Activated CD4-positive, alpha-beta T cell treated with anti-CD3 and anti-CD28 coated beads for 48 hours (primary cell): ENCODE results near the gene IGSF21.

Experiments used
- DNase-seq: peaks from one replicate; pipeline ENCODE4 v3.0.0-alpha.2; 2020

The IGSF21 gene

DNA sequence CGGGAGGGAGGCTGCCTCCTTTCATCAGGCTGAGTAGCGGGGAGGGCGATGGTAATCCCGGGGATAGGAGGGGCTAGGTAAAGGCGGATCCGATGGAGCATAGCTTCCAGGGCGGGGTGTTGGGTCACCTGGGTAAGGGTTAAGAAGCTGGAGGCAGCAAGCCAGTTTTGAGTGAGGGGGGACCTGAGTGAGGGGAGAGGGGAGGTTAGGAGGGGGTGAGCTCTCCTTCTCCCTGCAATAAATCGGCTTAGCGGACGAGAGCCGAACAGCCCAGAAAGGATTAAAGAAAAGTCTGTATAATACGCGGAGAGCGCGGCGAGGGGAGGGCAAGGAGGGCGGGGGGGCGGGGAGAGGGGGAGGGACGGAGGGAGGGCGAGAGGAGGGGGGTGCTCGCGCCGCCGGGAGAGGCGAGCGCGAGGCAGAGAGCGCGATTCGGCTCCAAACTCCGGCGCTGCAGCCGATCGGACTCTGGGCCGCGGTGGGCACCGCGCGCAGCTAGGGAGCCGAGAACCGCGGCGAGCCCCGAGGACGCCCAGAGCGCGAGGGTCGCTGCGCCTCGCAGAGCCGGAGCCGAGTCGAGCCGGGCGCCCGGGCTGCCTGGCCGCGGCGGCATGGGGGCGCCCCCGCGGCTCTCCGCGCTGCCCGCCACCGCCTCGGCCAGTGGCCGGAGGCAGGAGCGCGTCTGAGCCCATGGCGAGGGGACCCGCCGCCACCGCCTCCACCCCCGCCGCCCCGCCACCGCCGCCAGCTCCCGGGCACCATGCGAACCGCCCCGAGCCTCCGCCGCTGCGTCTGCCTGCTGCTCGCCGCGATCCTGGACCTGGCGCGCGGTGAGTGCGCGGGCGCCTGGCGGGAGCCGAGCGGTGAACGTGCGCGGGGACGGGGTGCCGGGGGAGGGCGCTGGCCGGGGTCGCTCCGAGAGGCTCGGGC, at the start of gene IGSF21:
Gene IGSF21, plus strand, starts transcription at position 430 of the 930 bp plus-strand sequence. Its CDS starts 331 bp downstream, at position 761.
- DNase-seq = no peak

DNA sequence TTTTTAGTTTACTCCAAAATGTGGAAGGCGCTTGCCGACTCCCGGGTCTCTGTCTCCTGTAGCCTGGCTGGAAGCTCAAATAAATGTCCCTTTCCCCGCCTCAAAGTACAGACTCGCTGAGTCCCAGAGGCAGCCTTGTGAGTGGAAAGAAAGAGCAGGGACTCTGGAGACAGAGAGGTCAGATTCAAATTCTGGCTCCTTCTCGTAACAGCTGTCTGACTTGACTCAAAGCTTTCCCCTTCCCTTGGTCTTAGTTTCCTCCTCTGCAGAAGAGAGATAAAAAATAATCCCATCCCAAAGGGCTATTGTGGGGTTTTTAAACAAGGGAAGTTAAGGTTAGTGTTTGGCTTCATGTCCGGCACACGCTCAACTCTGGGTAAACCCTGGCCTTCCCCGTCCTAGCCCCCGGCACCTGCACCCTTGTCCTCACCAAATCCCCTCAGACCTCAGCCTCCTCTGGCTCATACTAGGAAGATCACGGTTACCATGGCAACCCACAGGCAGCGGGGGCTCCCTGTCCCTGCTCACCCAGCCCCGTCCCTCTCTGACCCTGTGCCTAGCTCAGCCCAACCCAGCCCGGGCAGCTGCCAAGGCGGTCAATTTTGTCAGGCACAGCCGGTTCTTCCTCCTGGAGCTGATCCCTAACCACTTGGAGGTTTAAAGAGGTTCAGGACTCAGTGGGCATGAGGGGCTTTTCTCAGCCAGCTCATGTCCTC, 49.2 kb upstream of the IGSF21 start:
- DNase-seq = no peak

DNA sequence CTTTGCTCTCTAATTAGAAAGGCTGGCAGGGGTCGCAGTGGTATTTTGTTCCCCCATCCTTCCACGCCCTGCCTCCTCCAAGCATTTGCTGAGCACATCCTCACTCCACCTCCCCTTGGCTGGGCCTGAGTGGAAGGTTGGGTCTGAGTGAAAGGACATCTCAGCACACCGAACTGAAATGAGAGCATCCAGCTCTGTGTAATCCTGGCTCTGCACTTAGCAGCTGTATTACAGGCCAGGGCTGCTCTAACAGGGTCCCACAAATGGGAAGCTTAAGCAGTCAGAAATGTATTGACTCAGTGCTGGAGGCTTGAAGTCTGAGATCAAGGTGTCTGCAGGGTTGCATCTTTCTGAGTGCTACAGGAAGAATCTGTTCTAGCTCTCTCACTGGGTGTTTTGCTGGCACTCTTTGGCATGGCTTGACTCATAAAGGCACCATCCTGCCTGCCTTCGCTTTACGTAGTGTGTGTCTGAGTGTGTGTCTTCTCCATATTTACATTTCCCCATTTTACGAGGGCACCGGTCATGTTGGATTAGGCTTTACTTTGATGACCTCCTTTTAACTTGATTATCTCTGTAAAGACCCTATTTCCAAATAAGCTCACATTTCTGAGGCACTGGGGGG, 48.5 kb upstream of the IGSF21 start:
- no peak for DNase-seq

DNA sequence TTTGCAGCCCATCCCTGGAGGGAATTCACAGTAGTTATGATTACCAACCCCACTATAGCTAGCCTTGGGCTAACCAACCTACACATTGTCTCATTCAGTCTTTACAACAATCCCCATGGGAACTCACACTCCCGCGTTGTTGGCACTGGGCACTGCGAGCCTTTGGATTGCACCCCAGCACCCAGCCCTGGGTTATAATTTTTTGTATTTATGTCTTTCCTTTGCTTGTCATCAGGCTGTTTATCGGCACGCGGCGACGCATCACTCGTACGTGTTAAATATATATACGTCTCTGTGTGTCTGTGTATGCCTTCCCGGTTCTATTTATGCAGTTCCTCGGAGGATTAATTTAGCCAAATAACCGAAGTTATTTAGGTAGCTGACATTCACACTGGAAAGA, 47.2 kb upstream of the IGSF21 start:
- no peak for DNase-seq

DNA sequence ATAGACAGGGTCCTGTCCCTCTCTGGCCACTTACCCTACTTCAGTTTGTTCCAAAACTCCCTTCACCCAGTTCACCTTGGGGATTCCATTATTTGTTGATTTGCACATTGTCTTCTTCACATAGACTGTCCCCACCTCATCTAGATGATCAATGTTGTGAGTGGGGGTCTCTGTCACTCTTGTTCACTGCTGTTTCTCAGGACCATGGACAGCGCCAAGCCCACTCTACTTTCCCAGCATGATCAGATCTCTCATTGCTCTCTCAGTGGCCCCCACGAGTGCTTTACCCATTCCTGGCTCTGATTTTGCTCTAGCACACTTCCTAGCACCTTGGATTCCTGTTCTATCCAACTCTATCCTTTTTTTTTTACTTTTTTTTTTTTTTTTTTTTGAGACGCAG, 45.4 kb upstream of the IGSF21 start:
- no peak for DNase-seq

DNA sequence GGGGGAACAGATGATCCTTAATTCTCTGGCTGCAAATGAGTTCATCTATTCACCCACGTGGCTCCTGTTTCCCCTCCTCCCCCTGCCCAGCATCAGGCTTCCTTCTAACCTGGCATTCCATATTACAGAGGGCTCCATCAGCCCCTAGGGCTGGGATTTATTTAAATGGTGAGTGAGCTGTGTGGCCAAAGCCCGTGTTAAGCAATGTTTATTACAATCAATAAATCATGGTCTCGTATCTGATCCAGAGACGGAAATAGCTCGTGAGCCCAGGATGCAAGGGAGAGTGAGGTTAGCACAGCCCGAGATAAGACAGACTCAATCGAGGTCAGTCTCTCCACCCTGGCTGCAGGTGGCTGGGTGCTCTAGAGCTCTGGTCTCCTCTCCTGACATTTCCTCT, 43.1 kb upstream of the IGSF21 start:
- no peak for DNase-seq

DNA sequence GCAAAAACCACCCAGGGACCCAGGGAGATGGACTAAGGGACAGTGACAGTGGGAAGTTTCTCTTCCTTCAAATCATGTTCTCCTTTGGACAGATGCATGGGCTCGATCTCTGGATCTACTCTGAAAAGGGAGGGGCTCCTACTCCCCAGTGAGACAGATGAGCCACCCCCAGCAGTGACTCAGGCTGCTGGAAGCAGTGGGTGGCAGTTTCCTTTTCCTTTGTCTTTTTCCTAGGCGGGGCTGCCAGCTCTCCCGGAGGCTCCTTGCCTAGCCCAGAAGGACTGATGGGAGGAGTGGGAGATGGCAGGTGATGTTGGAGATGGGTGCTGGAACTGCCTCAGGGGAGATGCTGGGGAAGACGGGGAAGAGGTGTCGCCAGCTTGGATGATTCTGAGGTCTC, 41.0 kb upstream of the IGSF21 start:
- no peak for DNase-seq

DNA sequence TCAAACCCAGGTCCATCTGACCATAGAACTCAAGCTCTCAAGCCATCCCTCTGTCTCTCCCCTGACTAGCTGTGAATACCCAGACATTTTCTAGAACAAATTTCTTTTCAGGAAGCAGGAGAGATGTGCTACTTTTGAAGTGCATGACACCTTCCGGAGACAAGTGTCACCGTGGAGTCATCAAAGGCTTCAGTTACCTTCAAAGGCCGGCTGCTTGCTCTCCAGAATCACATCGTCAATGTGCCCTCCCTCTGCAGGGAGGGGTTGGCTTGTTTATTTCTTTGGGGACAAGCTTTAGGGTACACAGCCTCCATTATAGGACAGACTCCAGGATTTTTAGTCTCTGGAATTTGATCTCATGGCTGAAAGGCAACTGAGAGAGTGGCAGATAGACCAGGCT, 37.7 kb upstream of the IGSF21 start:
- peak; percentile 4 for DNase-seq

DNA sequence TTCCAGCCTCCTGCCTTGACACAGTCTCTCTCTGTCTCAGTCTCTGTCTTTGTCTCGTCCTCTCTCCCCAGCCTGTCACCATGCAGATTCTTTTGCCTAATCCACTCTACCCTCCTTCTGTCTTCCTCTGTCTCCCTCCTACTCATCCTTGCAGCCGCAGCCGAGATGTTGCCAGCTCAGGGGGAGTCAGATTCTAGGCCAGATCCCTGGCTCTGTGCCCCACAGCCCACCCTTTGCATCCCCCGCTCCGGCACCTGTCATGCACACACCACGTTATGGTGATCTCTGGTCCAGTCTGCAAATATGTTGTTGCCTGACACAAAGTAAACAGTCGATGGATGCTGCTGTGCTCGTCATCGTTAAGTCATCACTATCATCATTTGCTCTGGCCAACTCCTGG, 35.5 kb upstream of the IGSF21 start:
- DNase-seq = no peak

DNA sequence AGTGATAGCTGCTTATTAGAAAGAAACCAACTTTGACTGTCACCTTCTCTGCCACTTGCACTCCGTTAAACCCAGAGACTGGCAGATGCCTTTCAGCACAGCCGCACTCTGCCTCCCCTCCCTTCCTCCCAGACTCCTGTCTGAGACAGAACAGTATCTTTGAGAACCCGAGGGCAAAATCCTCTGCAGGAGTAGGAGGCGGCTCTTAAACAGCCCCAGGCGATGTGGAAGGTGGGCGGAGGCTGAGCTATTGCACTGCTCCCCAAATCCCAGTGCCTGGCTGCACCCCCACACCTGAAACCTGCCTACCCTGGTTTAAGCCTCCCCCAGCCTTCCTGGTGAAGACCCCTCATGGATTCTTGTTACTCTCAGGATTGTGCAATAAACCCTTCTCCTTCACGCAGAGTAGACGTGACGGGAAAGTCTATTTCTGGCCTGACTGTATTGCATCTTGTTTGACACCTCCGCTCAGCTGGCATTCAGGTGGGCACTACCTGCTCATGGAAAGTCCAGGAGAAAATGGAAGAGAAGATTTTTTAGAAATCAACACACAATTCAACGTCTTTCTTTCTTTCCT, 34.4 kb upstream of the IGSF21 start:
- DNase-seq = no peak

DNA sequence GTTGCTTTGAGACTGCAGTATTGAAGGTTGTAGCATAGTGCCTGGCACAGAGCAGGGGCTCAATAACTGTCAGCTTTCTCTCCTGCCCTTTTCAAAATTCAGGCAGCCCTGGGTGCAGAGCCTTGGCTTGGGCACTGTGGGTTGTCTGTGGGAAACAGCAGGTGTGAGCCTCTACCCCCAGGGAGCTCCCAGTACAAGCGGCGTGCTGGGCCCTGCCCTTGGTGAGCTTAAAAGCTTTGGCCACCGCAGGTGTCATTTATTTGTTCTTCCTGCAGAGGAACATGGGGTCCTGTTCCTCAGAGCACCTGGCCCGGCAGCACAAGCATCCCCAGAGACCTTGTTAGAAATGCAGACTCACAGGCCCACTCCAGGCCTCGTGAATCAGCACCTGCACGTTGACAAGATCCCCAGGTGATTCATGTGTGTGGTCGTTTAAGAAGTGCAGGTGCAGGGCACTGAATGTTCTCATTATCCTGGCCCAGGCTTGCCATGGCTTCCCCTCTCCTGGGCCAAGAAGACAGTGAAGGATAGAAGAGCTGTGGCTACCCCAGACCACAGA, 29.9 kb upstream of the IGSF21 start:
- no peak for DNase-seq

DNA sequence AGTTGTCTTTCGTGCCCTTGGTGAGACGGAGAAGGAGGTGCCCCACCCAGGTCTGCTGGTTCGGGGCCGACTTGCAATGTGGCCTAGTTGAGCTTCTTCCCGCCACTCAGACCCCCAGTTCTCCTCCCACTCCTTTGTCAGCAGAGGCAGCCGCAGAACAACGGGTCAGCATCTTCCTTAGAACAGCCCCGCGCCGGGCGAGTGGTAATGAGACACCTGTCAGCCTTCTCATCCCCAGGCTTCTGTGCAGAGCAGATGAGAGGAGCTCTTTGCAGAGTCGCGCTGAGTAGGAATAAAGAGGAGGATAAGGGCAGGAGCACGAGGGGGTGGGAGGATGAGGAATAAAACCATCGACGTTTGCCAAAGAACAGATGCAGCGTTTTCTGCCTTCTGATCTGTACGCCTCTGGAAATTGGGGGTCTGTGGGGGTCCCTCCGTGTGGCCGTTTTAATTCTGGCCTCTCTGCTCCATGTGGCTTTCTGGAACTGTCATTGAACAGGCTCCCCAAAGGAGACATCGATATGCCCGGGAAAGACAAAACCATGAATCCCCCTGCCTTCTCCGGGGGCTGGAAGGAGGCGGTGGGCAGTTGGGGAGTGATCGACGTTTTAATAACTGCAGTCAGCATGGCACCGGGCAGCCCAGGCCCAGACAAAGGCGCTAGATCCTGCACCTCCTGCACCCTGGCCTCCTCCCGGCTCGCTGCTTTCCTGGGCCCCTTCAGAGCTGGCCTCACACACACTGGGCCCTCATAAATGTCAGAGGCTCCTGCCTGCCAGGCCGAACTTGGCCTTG, 27.5 kb upstream of the IGSF21 start:
- no peak for DNase-seq

DNA sequence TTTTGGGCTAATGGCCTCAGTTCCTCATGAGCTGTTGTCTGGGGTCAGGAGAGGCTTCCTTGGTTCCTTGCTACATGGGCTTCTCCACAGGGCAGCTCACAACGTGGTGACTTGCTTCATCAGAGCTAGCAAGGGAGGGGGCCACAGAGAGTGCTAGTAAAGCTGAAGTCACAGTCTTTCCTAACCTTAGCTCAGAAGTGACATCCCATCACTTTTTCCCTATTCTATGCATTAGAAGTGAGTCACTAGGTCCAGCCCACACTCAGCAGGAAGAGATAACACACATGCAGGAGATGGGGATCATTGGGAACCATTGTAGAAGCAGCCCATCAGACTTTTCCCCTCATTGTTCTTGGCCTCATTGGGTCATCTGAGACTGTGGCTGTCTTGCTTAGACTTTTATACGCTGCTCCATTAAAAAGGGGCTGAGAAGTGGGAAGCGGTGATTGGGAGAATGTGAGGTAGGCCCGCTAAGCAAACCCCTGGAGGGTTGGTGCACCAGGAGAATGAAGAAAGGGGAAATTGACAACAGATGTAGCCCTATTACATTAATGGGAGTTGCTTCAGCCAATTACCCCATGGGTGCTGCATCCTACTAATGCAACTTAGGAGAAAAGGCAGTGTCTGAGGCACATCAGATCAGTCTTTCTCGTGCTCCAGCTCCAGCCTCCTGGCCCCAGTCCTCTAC, 22.1 kb upstream of the IGSF21 start:
- no peak for DNase-seq

DNA sequence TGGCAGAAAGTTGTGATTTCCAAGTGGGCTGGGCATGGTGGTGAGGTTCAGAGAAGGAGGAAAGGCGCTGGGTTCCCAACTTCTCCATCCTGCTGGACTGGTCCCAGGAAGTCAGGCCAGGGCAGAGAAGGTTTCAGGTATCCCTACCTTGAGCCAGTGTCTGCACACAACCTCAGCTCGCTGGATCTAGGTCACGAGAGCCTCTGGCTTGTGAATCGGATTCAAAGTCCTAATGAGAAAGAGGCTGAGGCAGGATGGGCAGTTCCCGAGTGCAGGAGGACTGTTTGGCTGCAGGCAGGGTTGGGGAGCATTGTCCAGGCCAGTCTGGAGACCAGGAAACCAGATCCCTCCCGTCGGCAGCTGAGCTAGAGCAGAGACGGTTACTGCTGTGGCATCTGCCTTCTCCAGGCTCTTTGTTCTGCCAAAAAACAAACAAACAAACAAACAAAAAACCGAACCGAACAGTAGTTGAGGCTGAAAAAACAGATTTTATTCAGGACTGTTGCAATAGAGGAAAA, 19.5 kb upstream of the IGSF21 start:
- no peak for DNase-seq

DNA sequence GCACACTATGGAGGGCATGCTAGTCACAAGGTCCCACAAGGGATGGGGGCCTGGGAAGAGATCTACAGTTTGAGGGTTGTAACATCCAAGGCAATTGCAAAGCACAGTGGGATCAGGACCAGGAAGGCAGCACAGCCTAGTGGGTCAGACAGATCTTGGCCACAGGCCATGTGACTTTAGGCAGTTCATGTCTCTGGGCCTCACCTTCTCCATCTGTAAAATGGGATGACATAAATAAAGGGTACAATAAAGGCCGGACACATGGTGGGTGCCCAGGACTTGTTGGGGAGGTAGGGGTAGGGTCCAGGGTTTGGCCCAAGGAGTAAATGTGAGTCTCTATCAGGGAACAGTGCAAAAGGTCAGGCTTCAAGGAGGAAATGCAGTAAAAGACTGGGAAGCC, 18.1 kb upstream of the IGSF21 start:
- no peak for DNase-seq

DNA sequence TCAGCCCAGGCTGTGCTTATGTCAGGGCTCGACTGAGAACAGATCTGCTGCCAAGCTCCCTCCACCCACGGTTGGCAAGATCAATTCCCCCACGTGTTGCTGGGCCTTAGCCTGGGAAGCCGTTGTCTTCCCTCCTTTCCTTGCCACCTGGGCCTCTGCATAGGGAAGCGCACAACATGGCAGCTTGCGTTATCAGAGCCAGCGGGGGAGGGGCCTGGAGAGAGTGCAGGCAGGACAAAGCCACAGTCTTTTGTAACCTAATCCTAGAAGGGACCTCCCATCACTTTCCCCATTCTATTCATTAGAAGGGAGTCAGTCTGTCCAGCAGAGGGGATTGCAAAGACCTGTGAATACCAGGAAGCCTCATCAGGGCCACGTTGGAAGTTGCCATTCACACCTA, 17.0 kb upstream of the IGSF21 start:
- no peak for DNase-seq

DNA sequence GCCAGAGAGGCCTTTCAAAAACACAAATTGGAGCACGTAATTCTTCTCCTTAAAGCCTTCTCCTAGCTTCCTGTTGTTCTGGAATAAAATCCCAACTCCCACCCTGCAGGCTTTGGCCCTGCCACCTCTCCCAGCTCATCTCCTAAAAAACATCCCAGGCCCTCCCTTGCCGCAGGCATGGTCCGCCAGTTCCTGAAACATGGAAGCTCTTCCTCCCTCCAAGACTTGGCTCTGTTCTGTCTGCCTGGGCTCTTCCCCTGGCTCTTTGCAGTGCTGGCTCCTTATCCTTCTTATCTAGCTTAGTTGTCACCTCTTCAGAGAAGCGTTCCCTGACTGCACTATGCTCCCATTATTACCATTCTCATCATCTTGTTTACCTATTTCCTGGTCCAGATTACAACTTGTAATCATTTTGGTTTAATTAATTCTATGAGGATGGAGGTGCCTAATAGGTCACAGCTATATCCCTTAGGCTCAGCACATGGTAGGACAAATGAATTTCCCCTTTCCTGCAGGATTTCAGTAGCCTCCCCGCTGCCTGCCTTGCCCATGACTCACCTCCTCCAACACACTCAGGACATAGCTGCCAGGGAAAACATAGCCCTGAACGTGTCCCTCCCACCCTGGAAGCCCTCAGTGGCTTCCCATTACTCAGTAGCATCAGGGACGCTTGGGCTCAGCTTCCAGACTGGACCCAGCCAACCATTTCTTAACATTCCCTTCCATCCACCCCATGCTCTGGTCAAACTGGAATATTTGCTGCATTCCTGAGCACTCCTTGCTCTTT, 15.7 kb upstream of the IGSF21 start:
- DNase-seq = no peak

DNA sequence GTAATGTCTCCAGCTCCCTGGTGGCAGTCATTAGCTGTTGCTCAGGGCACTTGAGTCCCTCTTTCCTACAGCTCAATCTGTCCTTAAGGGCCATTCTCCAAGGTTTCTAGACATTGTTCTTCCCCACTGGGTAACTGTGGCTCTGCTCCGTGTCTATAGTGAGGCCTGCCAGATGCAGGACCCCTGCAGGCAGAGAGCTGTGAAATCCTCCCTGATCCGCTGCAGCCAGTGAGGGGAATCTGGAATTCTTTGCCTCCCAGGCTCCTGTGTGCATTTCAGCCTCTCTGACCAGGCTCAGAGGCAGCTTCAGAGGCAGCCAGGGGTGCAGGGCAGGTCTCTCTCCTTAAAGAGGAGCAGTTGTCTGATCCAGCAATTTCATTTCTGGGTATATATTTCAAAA, 14.4 kb upstream of the IGSF21 start:
- DNase-seq = no peak

DNA sequence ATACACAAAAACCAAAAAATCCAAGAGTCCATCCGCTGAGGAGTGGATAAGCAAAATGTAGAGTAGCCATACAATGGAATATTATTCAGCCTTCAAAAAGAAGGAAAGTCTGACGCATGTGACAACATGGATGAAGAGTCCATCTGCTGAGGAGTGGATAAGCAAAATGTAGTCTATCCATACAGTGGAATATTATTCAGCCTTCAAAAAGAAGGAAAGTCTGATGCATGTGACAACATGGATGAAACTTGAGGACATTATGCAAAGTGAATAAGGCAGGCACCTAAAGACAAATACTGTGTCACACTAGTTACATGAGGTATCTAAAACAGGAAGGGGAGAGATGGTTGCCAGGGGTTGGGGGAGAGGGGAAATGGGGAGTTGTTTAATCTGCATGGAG, 14.0 kb upstream of the IGSF21 start:
- no peak for DNase-seq

DNA sequence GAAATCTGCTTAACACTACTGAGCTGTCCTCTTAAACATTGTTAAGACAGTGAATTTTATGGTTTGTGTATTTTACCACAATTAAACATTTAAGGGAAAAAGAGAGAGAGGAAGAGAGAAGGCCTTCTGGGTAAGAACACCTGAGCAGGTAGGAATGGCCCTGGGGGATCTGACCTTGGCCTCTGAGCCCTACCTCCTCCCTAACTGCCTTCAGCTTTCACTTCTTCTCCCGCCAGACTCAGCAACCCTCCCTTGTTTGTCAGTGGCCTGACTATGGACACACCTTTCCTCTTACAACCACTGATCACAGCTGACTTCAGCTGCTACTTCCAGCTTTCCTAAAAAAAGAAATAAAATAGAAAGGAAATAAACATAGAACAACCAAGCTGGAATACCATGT, 13.5 kb upstream of the IGSF21 start:
- no peak for DNase-seq

DNA sequence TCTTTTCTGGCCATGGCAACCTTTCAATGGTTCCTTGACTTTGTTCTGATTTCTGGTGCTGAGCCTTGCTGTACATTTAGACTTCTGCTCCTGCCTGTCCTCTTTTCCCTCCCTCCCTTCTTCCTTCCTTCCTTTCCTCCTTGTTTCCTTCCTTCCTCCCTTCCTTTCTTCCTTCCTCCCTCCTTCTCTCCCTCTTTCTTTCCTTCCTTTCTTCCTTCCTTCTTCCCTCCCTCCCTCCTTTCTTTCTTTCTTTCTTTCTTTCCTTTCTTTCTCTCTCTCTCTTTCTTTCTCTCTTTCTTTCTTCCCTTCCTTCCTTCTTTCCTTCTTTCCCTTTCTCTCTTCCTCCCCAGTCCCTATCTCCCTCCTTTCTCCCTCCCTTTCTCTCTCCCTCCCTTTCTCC, 10.4 kb upstream of the IGSF21 start:
- no peak for DNase-seq
